Measurements from ENCODE around the gene TEX52.

GRCh38 chr12:2895051-2895451 lies 38.2 kb upstream of the TEX52 start:
- TF ChIP-seq CTCF (IDR thresholded peaks at IDR 0.05) (no peak), POLR2AphosphoS5 (IDR thresholded peaks at IDR 0.05) (no peak), POLR2A (IDR thresholded peaks at IDR 0.05) (no peak), EP300 (IDR thresholded peaks at IDR 0.05) (no peak)

Measured in gastroesophageal sphincter (tissue), 3 donors.